Endothelial cell of umbilical vein (primary cell): ENCODE data around the gene FAM32A. TPM values are rescaled to one million over a fixed set of nuclear protein-coding genes. Genes with fewer than 3 reads are reported as not detected.

Experiments
- BruUV-seq: library from RNA; stranded (reverse); fragments of 400-500 nt; replicated peaks from 2 replicates; lab custom pipeline; 2021; lab: Mats Ljungman, UMichigan
- CTCF ChIA-PET: fragments of 300-600, 350-600 bp; sonication (Branson Sonifier 250); formaldehyde crosslinking; loops from one replicate; lab custom pipeline; 2021; ENCODE audit warnings: antibody characterized with exemption, inconsistent platforms; lab: Charles Lee
- POLR2A ChIA-PET: fragments of 300-600, 350-600 bp; sonication (Branson Sonifier 250); formaldehyde crosslinking; loops from one replicate; lab custom pipeline; 2021; ENCODE audit warnings: antibody characterized with exemption, inconsistent platforms; lab: Charles Lee
- DNase-seq: peaks from one replicate; pipeline ENCODE4 v3.0.0-alpha.2; 2011; ENCODE audit warnings: low read depth, low spot score
- FAIRE-seq: peaks from 2 replicates; lab custom pipeline; 2011; peaks lifted over from hg19 to GRCh38; lab: Jason Lieb, UNC
- H2AFZ ChIP-seq: 2 replicates; pipeline ENCODE4 v1.6.0; 2012; ENCODE audit warnings: low read depth, low read length, control low read depth, inconsistent platforms
- H3K27ac ChIP-seq: 2 replicates; pipeline ENCODE4 v1.5.1; 2011; ENCODE audit warnings: low read depth, mild to moderate bottlenecking, control low read depth, low read length, moderate library complexity; ENCODE audit not compliant: insufficient read depth
- H3K27me3 ChIP-seq, 2 experiments: 2 replicates each; pipeline versions ENCODE4 v1.6.0 to v1.6.1; 2011; ENCODE audit warnings: low read length in 2 of 2, mixed read lengths in 1 of 2; ENCODE audit not compliant: control insufficient read depth in 2 of 2, insufficient read depth in 2 of 2
- H3K36me3 ChIP-seq, 2 experiments: 2 replicates in 1 of 2; 3 replicates in 1 of 2; pipeline ENCODE4 v1.5.1; 2011; ENCODE audit warnings: low read length in 2 of 2, mild to moderate bottlenecking in 1 of 2, moderate library complexity in 1 of 2; ENCODE audit not compliant: control insufficient read depth in 2 of 2, insufficient read depth in 2 of 2; ENCODE audit errors: extremely low read depth in 1 of 2
- H3K4me1 ChIP-seq: 3 replicates; pipeline ENCODE4 v1.5.1; 2011; ENCODE audit warnings: mild to moderate bottlenecking, low read length; ENCODE audit not compliant: control insufficient read depth, insufficient read depth; ENCODE audit errors: extremely low read depth
- H3K4me2 ChIP-seq: 2 replicates; pipeline ENCODE4 v1.6.1; 2011; ENCODE audit warnings: low read length, control low read depth, mixed read lengths; ENCODE audit not compliant: insufficient read depth
- H3K4me3 ChIP-seq, 3 experiments: fragments of 200-600 bp in 1 of 3; sonication (generic), shearing (Covaris generic) in 1 of 3; replicated peaks in 1 of 3; 2 replicates each; pipeline ENCODE4 v1.5.1; 2011 to 2016; ENCODE audit warnings: control low read depth in 3 of 3, low read length in 3 of 3, mild to moderate bottlenecking in 2 of 3, inconsistent platforms in 1 of 3, low read depth in 1 of 3, moderate library complexity in 1 of 3; ENCODE audit not compliant: insufficient read depth in 1 of 3
- H3K79me2 ChIP-seq: 2 replicates; pipeline ENCODE4 v1.6.0; 2012; ENCODE audit warnings: low read length, inconsistent platforms; ENCODE audit not compliant: control insufficient read depth, insufficient read depth
- H3K9ac ChIP-seq: replicated peaks from 2 replicates; pipeline ENCODE3; 2011; ENCODE audit warnings: low read length, control low read depth; ENCODE audit not compliant: insufficient read depth; ENCODE audit errors: extremely low read depth
- H3K9me1 ChIP-seq: replicated peaks from 3 replicates; pipeline ENCODE4 v1.6.0; 2011; ENCODE audit warnings: mild to moderate bottlenecking, low read length; ENCODE audit not compliant: control insufficient read depth, insufficient read depth; ENCODE audit errors: extremely low read depth
- H3K9me3 ChIP-seq: replicated peaks from 2 replicates; pipeline ENCODE4 v1.5.1; 2012; ENCODE audit warnings: low read length, inconsistent platforms; ENCODE audit not compliant: control insufficient read depth, insufficient read depth
- H4K20me1 ChIP-seq: replicated peaks from 2 replicates; pipeline ENCODE3; 2011; ENCODE audit warnings: mild to moderate bottlenecking, low read length; ENCODE audit not compliant: control insufficient read depth, insufficient read depth; ENCODE audit errors: extremely low read depth
- CTCF ChIP-seq, 2 donors: IDR thresholded peaks; 1 replicate in 1 of 2; 2 replicates in 1 of 2; pipeline ENCODE4 v1.5.1; 2011; ENCODE audit warnings: low read length in 2 of 2, mild to moderate bottlenecking in 2 of 2, moderate library complexity in 2 of 2, control low read depth in 1 of 2, inconsistent platforms in 1 of 2, low read depth in 1 of 2; ENCODE audit not compliant: insufficient read depth in 1 of 2; ENCODE audit errors: extremely low read depth in 1 of 2
- EZH2 ChIP-seq: IDR thresholded peaks from 2 replicates; pipeline ENCODE4 v1.6.1; 2012; ENCODE audit warnings: borderline replicate concordance, low read depth, mild to moderate bottlenecking, moderate library complexity, low read length, inconsistent platforms; ENCODE audit not compliant: severe bottlenecking
- FOS ChIP-seq: IDR thresholded peaks from 2 replicates; pipeline ENCODE4 v1.6.1; 2011; ENCODE audit warnings: mild to moderate bottlenecking, low read length, moderate library complexity, borderline replicate concordance; ENCODE audit not compliant: insufficient read depth
- GATA2 ChIP-seq: IDR thresholded peaks from 2 replicates; pipeline ENCODE4 v1.7.0; 2011; ENCODE audit warnings: low read depth, mild to moderate bottlenecking, moderate library complexity, mixed read lengths, low read length; ENCODE audit not compliant: insufficient read length, insufficient read depth
- JUN ChIP-seq: IDR thresholded peaks from 2 replicates; pipeline ENCODE4 v1.6.1; 2011; ENCODE audit warnings: borderline replicate concordance, low read depth; ENCODE audit not compliant: insufficient read length, insufficient read depth
- MAX ChIP-seq: IDR thresholded peaks from 2 replicates; pipeline ENCODE4 v1.6.1; 2011; ENCODE audit not compliant: insufficient read depth, insufficient read length
- MYC ChIP-seq: IDR thresholded peaks from one replicate; pipeline ENCODE4 v1.6.1; 2011; ENCODE audit warnings: mild to moderate bottlenecking, low read depth, low read length
- POLR2A ChIP-seq: IDR thresholded peaks from 2 replicates; pipeline ENCODE4 v1.6.1; 2012; ENCODE audit warnings: low read depth, mild to moderate bottlenecking, control low read depth, low read length
- POLR2AphosphoS5 ChIP-seq: IDR thresholded peaks from 2 replicates; pipeline ENCODE4 v1.6.1; 2012; ENCODE audit warnings: low read depth, mild to moderate bottlenecking, control low read depth, low read length, moderate library complexity; ENCODE audit not compliant: insufficient read depth
- dilution Hi-C: fragments of 300-500 bp; cut with MboI; formaldehyde crosslinking; loops from one replicate; pipeline ENCODE4 v1.15.0; 2019; ENCODE audit warnings: low sequenced_read_pairs; ENCODE audit not compliant: extremely low pct_ligation_motif_present
- intact Hi-C: fragments of 100-400 bp; cut with micrococcal nuclease; formaldehyde crosslinking; loops from one replicate; pipeline ENCODE4 v1.10.0; 2022
- polyA plus RNA-seq, 4 experiments: library from polyadenylated mRNA; depleted of rRNA in 3 of 4; stranded (reverse) in 3 of 4; unstranded in 1 of 4; fragments of >200 nt; gene quantifications; 2 replicates each; pipeline versions ENCODE4 v1.2.1 to v1.2.3, GENCODE V29; 2011 to 2012; ENCODE audit warnings: missing spikeins in 1 of 4
- total RNA-seq: library from RNA; stranded (reverse); gene quantifications from 2 replicates; pipeline ENCODE4 v1.2.3, GENCODE V29; 2021

Gene FAM32A
- total and polyA plus RNA-seq, 2 donors (not counting 3 experiments of a cell fraction or from before 2014, with no cell fraction given): 82.8 to 130 TPM

- no peaks in the 10 kb centered on the region for H3K79me2 ChIP-seq
- peaks cover 11% of the 10 kb centered on the region for H3K4me1 ChIP-seq
- no peak overlapping the region for H2AFZ ChIP-seq
- H3K27me3 ChIP-seq: no peaks in the 10 kb centered on the region
- ChIA-PET POLR2A (no interaction called here), CTCF (no interaction called here)
- H3K9me3 ChIP-seq: no peaks in the 10 kb centered on the region
- dilution Hi-C loops: no loop called here
- FAIRE-seq (no peak), DNase-seq (no peak)
- H3K9me1 ChIP-seq: no peaks in the 10 kb centered on the region
- H3K27ac ChIP-seq: no peak overlapping the region
- H3K9ac ChIP-seq: no peak overlapping the region
- H3K36me3 ChIP-seq: no peaks in the 10 kb centered on the region
- BruUV-seq: no TSS peak
- no peak overlapping the region for H3K4me2 ChIP-seq
- no peak overlapping the region for H3K4me3 ChIP-seq
- no peaks in the 10 kb centered on the region for H4K20me1 ChIP-seq
- TF ChIP-seq EZH2 (no peak), FOS (no peak), JUN (no peak), POLR2AphosphoS5 (no peak), POLR2A (no peak), MYC (no peak), CTCF (IDR thresholded peaks at IDR 0.05; ENCODE audit: extremely low read depth in 1 of 2, insufficient read depth in 1 of 2, low read depth in 1 of 2, low read length in 2 of 2) (no peak), GATA2 (no peak), MAX (no peak)
- intact Hi-C loops: no loop called here
Measured at GRCh38 chr19:16160445-16160942, 24.7 kb upstream of the FAM32A start.
